Measurements from ENCODE around the gene GMPPA.

GMPPA gene

GRCh38 chr2:219475278-219475677 is 23.4 kb upstream of the GMPPA start:
- no peak for DNase-seq (ENCODE audit: low read depth)
- H3K4me3 ChIP-seq (ENCODE audit: low read length), result no peak overlapping the region
- TF ChIP-seq CTCF (conservative IDR thresholded peaks at IDR 0.05; ENCODE audit: low read length), result no peak

DNA sequence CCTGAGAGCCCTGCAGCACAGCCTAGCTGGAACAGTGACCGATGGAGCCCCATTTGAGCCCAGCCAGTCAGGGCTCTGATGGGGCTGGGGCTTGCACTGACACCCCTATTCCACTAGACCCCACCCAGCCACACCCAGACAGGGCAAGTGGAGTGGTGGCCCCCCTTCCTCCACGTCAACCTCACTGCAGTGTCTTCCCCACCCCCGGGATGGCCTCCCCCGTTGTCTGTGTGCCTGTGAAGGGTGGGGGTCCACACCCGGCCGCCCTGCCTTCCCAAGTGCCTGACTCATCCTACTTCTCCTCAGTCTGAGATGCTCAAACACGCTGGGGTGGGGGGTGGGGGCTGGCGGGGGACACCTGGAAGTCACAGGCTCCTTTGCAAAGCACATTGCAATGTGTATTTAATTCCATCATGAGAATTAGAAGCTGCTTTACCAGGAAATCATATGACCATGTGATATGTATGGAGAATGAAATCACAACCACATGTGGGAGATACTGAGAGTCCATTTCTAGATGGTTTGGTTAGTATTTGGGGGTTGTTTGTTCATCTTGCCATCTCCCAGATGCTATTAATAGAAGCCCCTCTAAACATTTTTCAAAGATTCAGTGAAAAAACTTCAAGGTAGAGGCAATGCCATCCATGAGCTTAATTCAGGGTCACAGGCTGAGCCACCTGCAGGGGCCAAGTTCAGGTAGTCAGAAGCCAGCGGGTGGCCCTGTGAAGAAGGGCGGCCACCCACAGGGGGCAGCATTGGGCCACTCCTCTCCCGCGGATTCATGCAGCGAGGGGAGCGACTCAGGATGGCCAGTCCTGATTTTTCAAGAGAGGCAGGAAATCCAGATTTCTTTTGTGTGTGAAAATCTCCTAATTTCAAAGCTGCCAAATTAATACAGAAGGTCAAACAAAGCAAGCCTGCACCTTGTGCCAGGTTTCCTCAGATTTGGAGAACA is 22.7 kb upstream of the GMPPA start:
- peak; percentile 53 for DNase-seq (ENCODE audit: low read depth)
- no peak overlapping the region for H3K4me3 ChIP-seq (ENCODE audit: low read length)
- peak; percentile 84 for TF ChIP-seq CTCF (conservative IDR thresholded peaks at IDR 0.05; ENCODE audit: low read length)

- DNase-seq (ENCODE audit: low read depth), result no peak
- no peak overlapping the region for H3K4me3 ChIP-seq (ENCODE audit: low read length)
- no peak for TF ChIP-seq CTCF (conservative IDR thresholded peaks at IDR 0.05; ENCODE audit: low read length)
Measured at GRCh38 chr2:219476652-219477151, 22.0 kb upstream of the GMPPA start.

DNA sequence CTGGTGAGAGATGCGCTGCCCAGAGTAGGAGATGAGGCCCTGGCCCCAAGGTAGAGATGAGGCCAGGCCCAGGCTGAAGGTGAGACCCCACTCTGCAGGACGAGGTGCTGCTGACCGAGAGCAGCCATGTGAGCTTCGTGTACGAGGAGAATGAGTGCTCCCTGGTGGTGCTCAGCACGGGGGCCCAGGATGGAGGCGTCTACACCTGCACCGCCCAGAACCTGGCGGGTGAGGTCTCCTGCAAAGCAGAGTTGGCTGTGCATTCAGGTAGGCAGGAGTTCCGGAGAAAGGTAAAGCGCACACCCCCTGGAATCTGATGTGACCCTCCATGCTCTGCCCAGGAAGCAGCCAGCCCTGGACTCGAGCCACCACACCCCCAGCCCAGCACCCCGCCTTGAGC is 21.5 kb upstream of the GMPPA start:
- TF ChIP-seq CTCF (conservative IDR thresholded peaks at IDR 0.05; ENCODE audit: low read length), result no peak
- DNase-seq (ENCODE audit: low read depth), result no peak
- H3K4me3 ChIP-seq (ENCODE audit: low read length), result no peak overlapping the region

GRCh38 chr2:219477815-219478214 is 20.9 kb upstream of the GMPPA start:
- no peak for DNase-seq (ENCODE audit: low read depth)
- TF ChIP-seq CTCF (conservative IDR thresholded peaks at IDR 0.05; ENCODE audit: low read length), result no peak
- H3K4me3 ChIP-seq (ENCODE audit: low read length), result no peak overlapping the region

DNA sequence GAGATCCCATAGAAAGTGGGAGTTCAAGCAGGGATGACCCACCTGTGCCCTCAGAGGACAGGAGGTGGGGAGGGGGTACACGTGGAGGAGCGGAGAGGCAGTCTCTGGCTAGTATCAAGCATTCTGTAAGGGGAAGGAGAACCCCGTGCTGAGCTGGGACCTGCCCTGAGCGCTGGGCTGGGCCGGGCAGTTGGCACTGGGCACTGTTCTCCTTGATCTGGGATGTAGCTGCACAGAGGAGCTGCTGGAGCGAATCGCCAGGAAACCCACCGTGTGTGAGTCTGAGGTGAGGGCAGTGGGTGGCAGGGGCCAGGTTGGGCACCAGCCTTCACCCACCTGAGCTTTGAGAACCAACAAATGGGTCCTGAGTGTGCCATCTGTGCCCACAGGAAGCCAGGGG is 19.8 kb upstream of the GMPPA start:
- no peak for DNase-seq (ENCODE audit: low read depth)
- TF ChIP-seq CTCF (conservative IDR thresholded peaks at IDR 0.05; ENCODE audit: low read length), result no peak
- no peak overlapping the region for H3K4me3 ChIP-seq (ENCODE audit: low read length)

- no peak for DNase-seq (ENCODE audit: low read depth)
- no peak overlapping the region for H3K4me3 ChIP-seq (ENCODE audit: low read length)
- no peak for TF ChIP-seq CTCF (conservative IDR thresholded peaks at IDR 0.05; ENCODE audit: low read length)
Measured at GRCh38 chr2:219480004-219480403, 18.7 kb upstream of the GMPPA start.
